ENCODE data around the gene UTP14C. TPM values are rescaled to one million over a fixed set of nuclear protein-coding genes. Genes with fewer than 3 reads are reported as not detected.

UTP14C gene
- total and polyA plus RNA-seq, 2 of the 13 experiments (the other 11 are each of a cell fraction or from before 2014, with no cell fraction given) = 8.8 to 12.2 TPM

DNA sequence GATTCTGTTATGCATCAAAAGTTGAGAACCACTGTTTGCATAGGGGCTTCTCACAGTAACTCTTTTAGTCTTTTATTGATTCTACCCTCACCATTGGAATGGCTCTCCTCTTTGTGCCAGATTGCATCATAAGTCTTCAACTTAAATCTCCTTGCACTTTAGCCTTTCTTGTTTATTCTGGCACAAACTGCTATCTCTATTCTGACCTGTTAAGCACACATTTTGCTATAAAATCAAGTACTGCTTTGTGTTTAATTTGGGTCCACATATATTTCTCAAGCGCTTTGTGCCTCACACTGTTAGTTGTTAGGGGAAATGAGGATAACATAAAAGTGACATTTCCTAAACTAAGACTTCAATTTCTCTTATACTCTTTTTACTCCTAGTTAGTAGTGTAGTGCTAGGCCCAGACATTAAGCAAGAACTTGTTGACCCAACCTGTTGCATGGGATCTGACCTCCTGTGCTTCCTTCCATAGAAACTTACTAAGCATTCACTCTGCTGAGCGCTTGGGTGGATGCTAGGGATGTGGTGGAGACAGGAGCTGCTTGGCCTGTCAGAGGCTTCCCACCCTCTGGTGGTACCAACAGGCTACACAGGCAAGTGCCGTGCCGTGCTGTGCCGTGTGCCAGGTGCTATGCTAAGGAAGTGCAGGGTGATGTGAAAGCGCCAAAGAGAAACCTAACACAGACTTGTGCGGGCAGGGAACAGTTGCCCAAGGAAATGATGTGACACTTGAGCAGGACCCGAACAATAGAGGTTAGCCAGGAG, 1.2 kb downstream of the UTP14C start (continued):
- peak; percentile 49 for TF ChIP-seq KAT8 (CRISPR knock-in tag; IDR thresholded peaks at IDR 0.05)
- peak; percentile 82 for TF ChIP-seq SIX4 (CRISPR knock-in tag; IDR thresholded peaks at IDR 0.05)
- TF ChIP-seq KDM3A (CRISPR knock-in tag; IDR thresholded peaks at IDR 0.05; ENCODE audit: low read depth) = 0 out of 2 replicates have a peak, but pooled peaks have one; percentile 30
- TF ChIP-seq ZNF710 (CRISPR knock-in tag; IDR thresholded peaks at IDR 0.05; ENCODE audit: borderline replicate concordance) = peak; percentile 63; the same call in 1 of the 2 replicates
- TF ChIP-seq SRSF4 (IDR thresholded peaks at IDR 0.05; ENCODE audit: low read depth, low read length, poor library complexity, severe bottlenecking) = no peak
- TF ChIP-seq RFX5 (IDR thresholded peaks at IDR 0.05; ENCODE audit: low read depth, low read length) = no peak
- peak; percentile 58; the same call in 1 of the 2 replicates for TF ChIP-seq NFKBIZ (CRISPR knock-in tag; IDR thresholded peaks at IDR 0.05)
- TF ChIP-seq ZHX1 (CRISPR knock-in tag; IDR thresholded peaks at IDR 0.05; ENCODE audit: low read depth) = peak; percentile 42; the same call in 1 of the 2 replicates
- 0 out of 2 replicates have a peak, but pooled peaks have one; percentile 19 for TF ChIP-seq HOXA9 (CRISPR knock-in tag; IDR thresholded peaks at IDR 0.05; ENCODE audit: borderline replicate concordance)
- TF ChIP-seq ZBTB7A (CRISPR knock-in tag; IDR thresholded peaks at IDR 0.05) = 0 out of 2 replicates have a peak, but pooled peaks have one; percentile 18
- TF ChIP-seq ZNF792 (CRISPR knock-in tag; IDR thresholded peaks at IDR 0.05) = peak; percentile 99
- TF ChIP-seq ZNF468 (CRISPR knock-in tag; IDR thresholded peaks at IDR 0.05) = no peak
- TF ChIP-seq, protein P1, sequence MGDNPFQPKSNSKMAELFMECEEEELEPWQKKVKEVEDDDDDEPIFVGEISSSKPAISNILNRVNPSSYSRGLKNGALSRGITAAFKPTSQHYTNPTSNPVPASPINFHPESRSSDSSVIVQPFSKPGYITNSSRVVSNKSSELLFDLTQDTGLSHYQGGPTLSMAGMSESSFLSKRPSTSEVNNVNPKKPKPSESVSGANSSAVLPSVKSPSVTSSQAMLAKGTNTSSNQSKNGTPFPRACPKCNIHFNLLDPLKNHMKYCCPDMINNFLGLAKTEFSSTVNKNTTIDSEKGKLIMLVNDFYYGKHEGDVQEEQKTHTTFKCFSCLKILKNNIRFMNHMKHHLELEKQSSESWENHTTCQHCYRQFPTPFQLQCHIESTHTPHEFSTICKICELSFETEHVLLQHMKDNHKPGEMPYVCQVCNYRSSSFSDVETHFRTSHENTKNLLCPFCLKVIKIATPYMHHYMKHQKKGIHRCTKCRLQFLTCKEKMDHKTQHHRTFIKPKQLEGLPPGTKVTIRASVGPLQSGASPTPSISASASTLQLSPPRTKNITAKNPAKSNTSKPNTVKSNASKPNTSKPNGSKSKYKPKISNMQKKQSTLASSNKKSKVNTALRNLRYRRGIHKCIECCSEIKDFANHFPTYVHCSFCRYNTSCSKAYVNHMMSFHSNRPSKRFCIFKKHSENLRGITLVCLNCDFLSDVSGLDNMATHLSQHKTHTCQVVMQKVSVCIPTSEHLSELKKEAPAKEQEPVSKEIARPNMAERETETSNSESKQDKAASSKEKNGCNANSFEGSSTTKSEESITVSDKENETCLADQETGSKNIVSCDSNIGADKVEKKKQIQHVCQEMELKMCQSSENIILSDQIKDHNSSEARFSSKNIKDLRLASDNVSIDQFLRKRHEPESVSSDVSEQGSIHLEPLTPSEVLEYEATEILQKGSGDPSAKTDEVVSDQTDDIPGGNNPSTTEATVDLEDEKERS (CRISPR knock-in tag; IDR thresholded peaks at IDR 0.05) = peak; percentile 74
- TF ChIP-seq SIX1 (CRISPR knock-in tag; IDR thresholded peaks at IDR 0.05; ENCODE audit: borderline replicate concordance) = peak; percentile 55; the same call in 1 of the 2 replicates
- TF ChIP-seq EHMT2 (IDR thresholded peaks at IDR 0.05; ENCODE audit: borderline replicate concordance, low read depth, low read length) = peak; percentile 64; the same call in 1 of the 2 replicates
- peak; percentile 44; the same call in 1 of the 2 replicates for TF ChIP-seq FOXP1 (IDR thresholded peaks at IDR 0.05)
- TF ChIP-seq FOXP1 (CRISPR knock-in tag; IDR thresholded peaks at IDR 0.05) = peak; percentile 75
- peak; percentile 80 for TF ChIP-seq RARA (CRISPR knock-in tag; IDR thresholded peaks at IDR 0.05)
- TF ChIP-seq ATM (IDR thresholded peaks at IDR 0.05; ENCODE audit: borderline replicate concordance) = no peak
- peak; percentile 86 for TF ChIP-seq THRA (CRISPR knock-in tag; IDR thresholded peaks at IDR 0.05; ENCODE audit: borderline replicate concordance)
- no peak for TF ChIP-seq PRPF4 (IDR thresholded peaks at IDR 0.05; ENCODE audit: low read depth, low read length, poor library complexity, severe bottlenecking)
